Panc1 (cell line): ENCODE results near the gene MAGOH. TPM values are rescaled to one million over a fixed set of nuclear protein-coding genes. Genes with fewer than 3 reads are reported as not detected.

ENCODE experiments used
- ATAC-seq: fragments of 200-7000 bp; cut with Tn5 transposase; 2 replicates; pipeline ENCODE4 v1.9.1; 2020; ENCODE audit warnings: mild to moderate bottlenecking, moderate library complexity
- BruUV-seq: library from RNA; stranded (reverse); fragments of 400-500 nt; replicated peaks from 2 replicates; lab custom pipeline; 2021; lab: Mats Ljungman, UMichigan
- CTCF ChIA-PET: fragments of 300-600 bp; sonication (Branson Sonifier 250); formaldehyde crosslinking; loops from one replicate; lab custom pipeline; 2022; ENCODE audit warnings: antibody characterized with exemption; lab: Charles Lee
- POLR2A ChIA-PET: fragments of 300-600 bp; sonication (Branson Sonifier 250); formaldehyde crosslinking; loops from one replicate; lab custom pipeline; 2022; ENCODE audit warnings: antibody characterized with exemption; lab: Charles Lee
- DNase-seq: peaks from one replicate; pipeline ENCODE4 v3.0.0-alpha.2; 2010; ENCODE audit warnings: low read depth, low spot score
- H3K27ac ChIP-seq: 2 replicates; pipeline ENCODE4 v1.5.1; 2011; ENCODE audit warnings: mild to moderate bottlenecking, low read length, inconsistent platforms
- H3K27me3 ChIP-seq: fragments of 200-500 bp; sonication (Bioruptor generic); 2 replicates; pipeline ENCODE4 v1.6.0; 2014; ENCODE audit warnings: low read length, inconsistent platforms; ENCODE audit not compliant: control insufficient read depth, insufficient read depth
- H3K36me3 ChIP-seq: fragments of 200-500 bp; sonication (Bioruptor generic); 2 replicates; pipeline ENCODE4 v1.5.1; 2014; ENCODE audit warnings: inconsistent platforms, mild to moderate bottlenecking, low read length, moderate library complexity; ENCODE audit not compliant: control insufficient read depth, insufficient read depth
- H3K4me1 ChIP-seq: 2 replicates; pipeline ENCODE4 v1.5.1; 2011; ENCODE audit warnings: inconsistent platforms, mild to moderate bottlenecking, low read length, moderate library complexity; ENCODE audit not compliant: control insufficient read depth, insufficient read depth
- H3K4me3 ChIP-seq, 2 experiments: 2 replicates each; pipeline ENCODE4 v1.5.1; 2011 to 2012; ENCODE audit warnings: low read depth in 2 of 2, low read length in 2 of 2, mild to moderate bottlenecking in 2 of 2, inconsistent platforms in 1 of 2, moderate library complexity in 1 of 2
- H3K9me3 ChIP-seq: fragments of 200-500 bp; sonication (Bioruptor generic); 2 replicates; pipeline ENCODE4 v1.5.1; 2014; ENCODE audit warnings: low read depth, mild to moderate bottlenecking, inconsistent platforms, low read length, moderate library complexity; ENCODE audit not compliant: control insufficient read depth, insufficient read depth
- CTCF ChIP-seq: fragments of 450-650 bp; IDR thresholded peaks from 2 replicates; pipeline ENCODE4 v1.5.1; 2017; ENCODE audit warnings: mild to moderate bottlenecking
- POLR2AphosphoS5 ChIP-seq: IDR thresholded peaks from 2 replicates; pipeline ENCODE4 v1.6.1; 2012; ENCODE audit warnings: mild to moderate bottlenecking, low read depth, low read length, moderate library complexity
- REST ChIP-seq, 2 experiments: IDR thresholded peaks; 2 replicates each; pipeline ENCODE4 v1.6.1; 2011 to 2012; ENCODE audit warnings: low read depth in 2 of 2, control low read depth in 1 of 2, low read length in 1 of 2, mild to moderate bottlenecking in 1 of 2, moderate library complexity in 1 of 2; ENCODE audit not compliant: insufficient read depth in 1 of 2
- SIN3A ChIP-seq: IDR thresholded peaks from 2 replicates; pipeline ENCODE4 v1.6.1; 2012; ENCODE audit warnings: low read depth, mild to moderate bottlenecking, low read length, moderate library complexity, borderline replicate concordance; ENCODE audit not compliant: insufficient read depth
- TCF7L2 ChIP-seq: IDR thresholded peaks from 2 replicates; pipeline ENCODE4 v1.6.1; 2011; ENCODE audit warnings: mild to moderate bottlenecking, low read depth, low read length, inconsistent platforms
- in situ Hi-C: cut with HindIII; loops from 2 replicates; pipeline ENCODE4 v1.10.0; 2016; ENCODE audit warnings: low sequenced_read_pairs, low pct_unique_long_range_greater_than_20kb
- intact Hi-C: fragments of 100-400 bp; cut with micrococcal nuclease; formaldehyde crosslinking; loops from one replicate; pipeline ENCODE4 v1.10.0; 2022; ENCODE audit not compliant: unreplicated experiment
- total RNA-seq: library from RNA; stranded (reverse); gene quantifications from one replicate; pipeline ENCODE4 v1.2.1, GENCODE V29; 2021; ENCODE audit not compliant: unreplicated experiment

MAGOH gene
- total RNA-seq, 1 experiment from 2014 or later, result 63.8 TPM

- peak overlapping the region; percentile 91 to 97 for H3K4me3 ChIP-seq
- peaks cover 15% of the 10 kb centered on the region for H3K4me1 ChIP-seq
- ATAC-seq (peak; percentile 1; the same call in 1 of the 2 replicates), DNase-seq (no peak)
- in situ Hi-C loops (no loop called here), intact Hi-C loops (no loop called here)
- POLR2A ChIA-PET, result no interaction called here
- no peaks in the 10 kb centered on the region for H3K27me3 ChIP-seq
- CTCF ChIA-PET, result no interaction called here
- H3K36me3 ChIP-seq, result peaks cover 2% of the 10 kb centered on the region
- peak overlapping the region; percentile 97 for H3K27ac ChIP-seq
- H3K9me3 ChIP-seq, result no peaks in the 10 kb centered on the region
- TF ChIP-seq REST (IDR thresholded peaks at IDR 0.05; ENCODE audit: insufficient read depth in 1 of 2, low read depth in 2 of 2, low read length in 1 of 2) (no peak), SIN3A (no peak), TCF7L2 (no peak), POLR2AphosphoS5 (no peak), CTCF (no peak)
- BruUV-seq, result TSS peak; percentile 73
These were observed 40.8 kb downstream of the MAGOH start for GRCh38 chr1:53197291-53198200.

GRCh38 chr1:53196485-53197290 lies 41.6 kb downstream of the MAGOH start, which contains the start of gene CPT2:
CPT2 (plus strand) TSS chr1:53196824; CDS start chr1:53196944, 120 bp downstream.
- in situ Hi-C loops, result no loop called here
- ChIA-PET POLR2A (no interaction called here), CTCF (no interaction called here)
- DNase-seq (no peak), ATAC-seq (peak; percentile 100)
- Histone ChIP-seq H3K27ac (peak within 1 kb of the TSS; percentile 97), H3K4me1 (peaks cover 15% of the 10 kb centered on the region), H3K27me3 (no peaks in the 10 kb centered on the region), H3K36me3 (peaks cover 2% of the 10 kb centered on the region), H3K9me3 (no peaks in the 10 kb centered on the region), H3K4me3 (peak within 1 kb of the TSS; percentile 91 to 97)
- TF ChIP-seq TCF7L2 (0 out of 2 replicates have a peak, but pooled peaks have one; percentile 16), SIN3A (0 out of 2 replicates have a peak, but pooled peaks have one; percentile 73), CTCF (no peak), POLR2AphosphoS5 (peak; percentile 93)
- intact Hi-C loops, result no loop called here
- no TSS peak for BruUV-seq
